Measurements from ENCODE around the gene NCOR1. TPM values are rescaled to one million over a fixed set of nuclear protein-coding genes. Genes with fewer than 3 reads are reported as not detected.

Gene NCOR1
- total and polyA plus RNA-seq, 9 of the 15 experiments (the other 6 are each of a cell fraction or from before 2014, with no cell fraction given) = 20.2 to 66.5 (median 50.9) TPM

GRCh38 chr17:16086957-16087356, 128.4 kb downstream of the NCOR1 start:
- BruUV-seq (replicated peaks) = no TSS peak
- intact Hi-C loops (cut with micrococcal nuclease) = no loop called here
- CTCF ChIA-PET (ENCODE audit: low intra/inter-chr PET ratio) = no interaction called here

DNA sequence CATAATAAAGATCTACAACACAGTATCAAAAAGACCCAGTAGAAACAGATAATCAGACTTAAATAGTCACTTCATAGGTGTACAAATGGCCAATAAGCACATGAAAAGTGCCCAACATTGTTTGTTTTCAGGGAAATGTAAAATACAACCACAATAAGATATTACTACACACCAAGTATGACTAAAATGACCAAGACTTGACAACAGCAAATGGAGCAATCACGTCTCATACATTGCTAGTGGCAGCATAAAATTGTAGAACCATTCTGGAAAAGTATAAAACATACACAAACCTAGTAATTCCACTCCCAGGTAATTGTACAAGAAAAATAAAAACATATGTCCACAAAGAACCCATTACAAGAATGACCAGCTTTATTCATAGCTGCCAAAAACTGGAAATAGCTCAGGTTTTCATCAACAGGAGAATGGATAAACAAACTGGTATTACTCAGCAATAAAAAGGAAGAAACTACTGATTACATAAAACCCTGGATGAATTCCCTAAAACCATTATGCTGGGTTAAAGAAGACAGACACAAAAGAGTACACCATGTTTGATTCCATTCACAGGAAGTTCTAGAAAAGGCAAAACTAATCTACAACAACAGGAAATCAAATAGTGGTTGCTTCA, 130.2 kb downstream of the NCOR1 start:
- no TSS peak for BruUV-seq (replicated peaks)
- DNase-seq (ENCODE audit: extremely low read depth in 1 of 4, low spot score in 3 of 4) (no peak), FAIRE-seq (no peak), ATAC-seq (no peak)
- H3K27ac ChIP-seq (ENCODE audit: extremely low read depth, low read depth, low read length) = no peak overlapping the region
- intact Hi-C loops (cut with micrococcal nuclease) = no loop called here
- H3K9ac ChIP-seq (ENCODE audit: insufficient read depth in 1 of 2, low read depth in 2 of 2, low read length in 2 of 2) = no peak overlapping the region
- ChIA-PET CTCF (ENCODE audit: low intra/inter-chr PET ratio) (no interaction called here), POLR2A (no interaction called here)
- no peaks in the 10 kb centered on the region for H3K9me1 ChIP-seq (ENCODE audit: control insufficient read depth, insufficient read depth, low read length)
- no peaks in the 10 kb centered on the region for H4K20me1 ChIP-seq (replicated peaks; ENCODE audit: control insufficient read depth, insufficient read depth, low read length)
- no peaks in the 10 kb centered on the region for H3K9me3 ChIP-seq (replicated peaks; ENCODE audit: control insufficient read depth, insufficient read depth, low read depth, low read length)
- H3K4me1 ChIP-seq (replicated peaks in 1 of 2; ENCODE audit: control insufficient read depth in 2 of 2, insufficient read depth in 2 of 2, low read length in 2 of 2) = no peaks in the 10 kb centered on the region; a peak in 2 of 5 replicates
- peaks cover 38% of the 10 kb centered on the region; the same call in 1 of the 3 replicates for H3K36me3 ChIP-seq (ENCODE audit: control insufficient read depth, insufficient read depth, low read length)
- in situ Hi-C loops (cut with MboI) = no loop called here
- H3K4me2 ChIP-seq (ENCODE audit: insufficient read depth, low read length) = no peak overlapping the region
- no peak overlapping the region for H2AFZ ChIP-seq (ENCODE audit: low read depth, low read length)
- H3K4me3 ChIP-seq = no peak overlapping the region
- no peaks in the 10 kb centered on the region for H3K27me3 ChIP-seq (ENCODE audit: control insufficient read depth in 2 of 2, insufficient read depth in 2 of 2, low read length in 2 of 2)
- H3K79me2 ChIP-seq (ENCODE audit: control insufficient read depth, insufficient read depth, low read length) = no peaks in the 10 kb centered on the region; the same call in 2 of the 3 replicates
- 100% methylated on average over 1 of the region's 1 CpG for WGBS (ENCODE audit: insufficient coverage, low coverage, missing lambda C conversion rate)
- TF ChIP-seq TEAD1 (CRISPR knock-in tag; IDR thresholded peaks at IDR 0.05) (no peak), ZNF316 (IDR thresholded peaks at IDR 0.05) (peak; percentile 28; the same call in 1 of the 2 replicates), FOXM1 (IDR thresholded peaks at IDR 0.05; ENCODE audit: low read depth) (no peak), FOXM1 (CRISPR knock-in tag; IDR thresholded peaks at IDR 0.05; ENCODE audit: low read depth) (no peak), RNF219 (CRISPR knock-in tag; IDR thresholded peaks at IDR 0.05) (no peak), KDM2B (CRISPR knock-in tag; IDR thresholded peaks at IDR 0.05) (no peak), ZNF347 (CRISPR knock-in tag; IDR thresholded peaks at IDR 0.05; ENCODE audit: low read depth) (no peak), EZH2 (IDR thresholded peaks at IDR 0.05; ENCODE audit: borderline replicate concordance, low read depth, low read length) (no peak), PCBP2 (IDR thresholded peaks at IDR 0.05; ENCODE audit: low read depth, low read length, poor library complexity, severe bottlenecking) (no peak), KAT2B (IDR thresholded peaks at IDR 0.05; ENCODE audit: low read depth, low read length) (no peak), CC2D1A (IDR thresholded peaks at IDR 0.05) (no peak), MAFG (tag; conservative IDR thresholded peaks at IDR 0.05) (0 out of 2 replicates have a peak, but pooled peaks have one; percentile 16), TAF9B (IDR thresholded peaks at IDR 0.05; ENCODE audit: partially characterized antibody) (no peak), ZNF77 (CRISPR knock-in tag; IDR thresholded peaks at IDR 0.05) (no peak), POLR2AphosphoS2 (IDR thresholded peaks at IDR 0.05; ENCODE audit: low read length) (no peak)

More at GRCh38 chr17:16086957-16087356, 128.4 kb downstream of the NCOR1 start:
- ATAC-seq = no peak
- POLR2A ChIA-PET = no interaction called here
- no peak overlapping the region; the same call in 2 of the 3 replicates for H3K27ac ChIP-seq (ENCODE audit: extremely low read depth, low read depth, low read length)
- H3K4me1 ChIP-seq (replicated peaks in 1 of 2; ENCODE audit: control insufficient read depth in 2 of 2, insufficient read depth in 2 of 2, low read length in 2 of 2) = peaks cover 0 to 5% of the 10 kb centered on the region in 2 experiments; a peak in 2 of 5 replicates
- peak in 1 of 4 experiments; percentile 5 for DNase-seq (ENCODE audit: extremely low read depth in 1 of 4, low spot score in 3 of 4)
- no peak overlapping the region for H3K4me2 ChIP-seq (ENCODE audit: insufficient read depth, low read length)
- TF ChIP-seq EGR1 (conservative IDR thresholded peaks at IDR 0.05) (peak; percentile 26; the same call in 1 of the 2 replicates), ZNF3 (CRISPR knock-in tag; IDR thresholded peaks at IDR 0.05) (no peak)
- H3K27me3 ChIP-seq (ENCODE audit: control insufficient read depth in 2 of 2, insufficient read depth in 2 of 2, low read length in 2 of 2) = no peaks in the 10 kb centered on the region
- FAIRE-seq = peak; percentile 11
- no peak overlapping the region for H2AFZ ChIP-seq (ENCODE audit: low read depth, low read length)
- 71% methylated on average over 10 of the region's 10 CpGs for WGBS (ENCODE audit: insufficient coverage, low coverage, missing lambda C conversion rate)
- H3K4me3 ChIP-seq = no peak overlapping the region
- H3K79me2 ChIP-seq (ENCODE audit: control insufficient read depth, insufficient read depth, low read length) = no peaks in the 10 kb centered on the region
- no peaks in the 10 kb centered on the region for H4K20me1 ChIP-seq (replicated peaks; ENCODE audit: control insufficient read depth, insufficient read depth, low read length)
- H3K9ac ChIP-seq (ENCODE audit: insufficient read depth in 1 of 2, low read depth in 2 of 2, low read length in 2 of 2) = no peak overlapping the region
- in situ Hi-C loops (cut with MboI) = no loop called here
- H3K36me3 ChIP-seq (ENCODE audit: control insufficient read depth, insufficient read depth, low read length) = peaks cover 48% of the 10 kb centered on the region
- no peaks in the 10 kb centered on the region for H3K9me1 ChIP-seq (ENCODE audit: control insufficient read depth, insufficient read depth, low read length)
- H3K9me3 ChIP-seq (replicated peaks; ENCODE audit: control insufficient read depth, insufficient read depth, low read depth, low read length) = no peaks in the 10 kb centered on the region; the same call in 1 of the 2 replicates
